GM12875 (cell line): ENCODE measurements around the gene SLC13A3.
"Not testable (repeated sequence)": the region's sequence is repeated elsewhere in the genome, so short reads cannot be mapped to it uniquely, and the experiment has no call there.

Source experiments
- H3K4me3 ChIP-seq: one replicate; pipeline ENCODE4 v1.5.1; 2011; ENCODE audit warnings: low read depth, low read length, control low read depth
- CTCF ChIP-seq: IDR thresholded peaks from 2 replicates; pipeline ENCODE4 v1.5.1; 2011; ENCODE audit warnings: low read depth, mild to moderate bottlenecking, control low read depth, inconsistent platforms, low read length, moderate library complexity, borderline replicate concordance; ENCODE audit not compliant: insufficient read depth

Gene SLC13A3

GRCh38 chr20:46680684-46681031, 29.4 kb upstream of the SLC13A3 start:
- no peak for TF ChIP-seq CTCF
- no peak overlapping the region for H3K4me3 ChIP-seq

GRCh38 chr20:46678516-46678915, 27.3 kb upstream of the SLC13A3 start:
- no peak for TF ChIP-seq CTCF
- H3K4me3 ChIP-seq: no peak overlapping the region

GRCh38 chr20:46677608-46678007, 26.3 kb upstream of the SLC13A3 start:
- TF ChIP-seq CTCF: no peak
- H3K4me3 ChIP-seq: no peak overlapping the region

- not testable (repeated sequence) for H3K4me3 ChIP-seq
Observed at GRCh38 chr20:46676649-46677316, 25.5 kb upstream of the SLC13A3 start.

- no peak overlapping the region for H3K4me3 ChIP-seq
- TF ChIP-seq CTCF: no peak
Observed at GRCh38 chr20:46674253-46675083, 23.2 kb upstream of the SLC13A3 start.

- H3K4me3 ChIP-seq: no peak overlapping the region
- no peak for TF ChIP-seq CTCF
Observed at GRCh38 chr20:46673394-46674252, 22.4 kb upstream of the SLC13A3 start.

- no peak overlapping the region for H3K4me3 ChIP-seq
- no peak for TF ChIP-seq CTCF
Observed at GRCh38 chr20:46672543-46673148, 21.4 kb upstream of the SLC13A3 start.
